H1 (cell line): ENCODE measurements around the gene HSPBAP1. TPM values are rescaled to one million over a fixed set of nuclear protein-coding genes. Genes with fewer than 3 reads are reported as not detected.

ENCODE experiments used
- BCL11A ChIP-seq, 2 experiments: IDR thresholded peaks; one replicate each; pipeline ENCODE4 v1.6.1; 2011; ENCODE audit warnings: low read depth in 2 of 2, low read length in 2 of 2, mild to moderate bottlenecking in 2 of 2
- KDM4A ChIP-seq: IDR thresholded peaks from one replicate; pipeline ENCODE4 v1.7.1; 2012; ENCODE audit warnings: low read depth, mild to moderate bottlenecking, moderate library complexity, low read length, inconsistent platforms; ENCODE audit not compliant: severe bottlenecking
- NANOG ChIP-seq: IDR thresholded peaks from 2 replicates; pipeline ENCODE4 v1.6.1; 2011; ENCODE audit warnings: low read length, low read depth, mild to moderate bottlenecking, inconsistent platforms; ENCODE audit not compliant: insufficient read depth, poor library complexity, severe bottlenecking
- PHF8 ChIP-seq: fragments of 200-600 bp; sonication (generic); conservative IDR thresholded peaks from 2 replicates; pipeline ENCODE4 v1.7.1; 2012; ENCODE audit warnings: low read depth, mild to moderate bottlenecking, inconsistent platforms, low read length, moderate library complexity
- POLR2AphosphoS5 ChIP-seq: IDR thresholded peaks from 2 replicates; pipeline ENCODE4 v1.6.1; 2011; ENCODE audit warnings: low read depth, low read length
- RBBP5 ChIP-seq: IDR thresholded peaks from 2 replicates; pipeline ENCODE4 v1.7.1; 2012; ENCODE audit warnings: low read depth, mild to moderate bottlenecking, inconsistent platforms, low read length, moderate library complexity, borderline replicate concordance
- TBP ChIP-seq: IDR thresholded peaks from 2 replicates; pipeline ENCODE4 v1.6.1; 2011; ENCODE audit warnings: low read depth, low read length, improper control_type of control experiment
- polyA plus RNA-seq, 7 experiments: library from polyadenylated mRNA; depleted of rRNA in 3 of 7; stranded (reverse) in 5 of 7; unstranded in 2 of 7; fragments of >200 nt in 5 of 7; fragments of 200-250 nt in 2 of 7; gene quantifications; 1 replicate in 5 of 7; 2 replicates in 1 of 7; 4 replicates in 1 of 7; pipeline versions ENCODE4 v1.2.1 to v1.2.3, GENCODE V29; 2011 to 2013; ENCODE audit warnings: missing spikeins in 2 of 7, mixed read lengths in 2 of 7
- total RNA-seq: library from RNA; stranded (reverse); fragmentation: NEBNext Ultra II Directional; extraction: Animal tissue kit (Norgen Biotek cat#: 25700); gene quantifications from 2 replicates; pipeline ENCODE4 v1.2.1, GENCODE V29; 2021

Gene HSPBAP1
- total and polyA plus RNA-seq, 2 of the 8 experiments (the other 6 are each of a cell fraction or from before 2014, with no cell fraction given) = 7.5 to 8.3 TPM

GRCh38 chr3:122794779-122795673, 1.4 kb upstream of the HSPBAP1 start, which contains the start of gene SLC49A4 (continued):
- TF ChIP-seq PHF8 (peak; percentile 75; the same call in 1 of the 2 replicates), KDM4A (peak; percentile 91), NANOG (peak; percentile 7), RBBP5 (peak; percentile 93; the same call in 1 of the 2 replicates), TBP (peak; percentile 63; the same call in 1 of the 2 replicates), BCL11A (IDR thresholded peaks at IDR 0.05; ENCODE audit: low read depth in 2 of 2, low read length in 2 of 2) (no peak), POLR2AphosphoS5 (peak; percentile 79)
